Measurements from ENCODE around the gene PPP1R15B.

Gene PPP1R15B

GRCh38 chr1:204411451-204412204 lies at the start of gene PPP1R15B:
PPP1R15B (minus strand) TSS chr1:204411817; CDS start chr1:204411411, 406 bp downstream.
- Histone ChIP-seq H3K27me3 (ENCODE audit: insufficient read depth, low read length) (no peaks in the 10 kb centered on the region), H2AFZ (ENCODE audit: low read depth, low read length) (peak within 1 kb of the TSS; percentile 75), H3K9me3 (ENCODE audit: low read length) (no peaks in the 10 kb centered on the region), H3K4me1 (ENCODE audit: insufficient read depth, low read length) (peaks cover 12% of the 10 kb centered on the region), H3K36me3 (ENCODE audit: insufficient read depth, low read length) (peaks cover 8% of the 10 kb centered on the region), H3K4me3 (ENCODE audit: low read length) (peak within 1 kb of the TSS; percentile 87)

DNA sequence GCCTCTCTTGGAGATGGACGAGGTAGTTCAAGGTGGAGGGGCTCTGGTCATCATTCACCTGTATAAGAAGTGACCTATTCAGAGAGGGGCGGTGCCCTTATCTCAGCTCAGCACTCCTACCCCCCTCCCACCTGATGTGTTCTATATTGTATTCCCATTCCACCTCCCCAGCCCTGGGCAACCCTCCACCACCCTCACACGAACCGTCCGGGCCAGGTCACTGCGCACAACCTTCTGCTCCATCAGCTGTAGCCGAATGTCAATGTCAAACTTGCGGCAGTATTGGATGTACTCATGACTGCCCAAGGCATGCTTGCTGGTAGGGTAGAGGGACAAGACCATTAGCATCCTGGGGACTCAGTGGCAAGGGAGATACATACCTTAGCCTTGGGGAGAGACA lies 48.7 kb upstream of the PPP1R15B start:
- Histone ChIP-seq H3K9me3 (ENCODE audit: low read length) (no peaks in the 10 kb centered on the region), H3K27me3 (ENCODE audit: insufficient read depth, low read length) (no peaks in the 10 kb centered on the region), H3K4me3 (ENCODE audit: low read length) (no peak overlapping the region), H3K36me3 (ENCODE audit: insufficient read depth, low read length) (peaks cover 78% of the 10 kb centered on the region), H3K4me1 (ENCODE audit: insufficient read depth, low read length) (peaks cover 31% of the 10 kb centered on the region), H2AFZ (ENCODE audit: low read depth, low read length) (no peak overlapping the region)

DNA sequence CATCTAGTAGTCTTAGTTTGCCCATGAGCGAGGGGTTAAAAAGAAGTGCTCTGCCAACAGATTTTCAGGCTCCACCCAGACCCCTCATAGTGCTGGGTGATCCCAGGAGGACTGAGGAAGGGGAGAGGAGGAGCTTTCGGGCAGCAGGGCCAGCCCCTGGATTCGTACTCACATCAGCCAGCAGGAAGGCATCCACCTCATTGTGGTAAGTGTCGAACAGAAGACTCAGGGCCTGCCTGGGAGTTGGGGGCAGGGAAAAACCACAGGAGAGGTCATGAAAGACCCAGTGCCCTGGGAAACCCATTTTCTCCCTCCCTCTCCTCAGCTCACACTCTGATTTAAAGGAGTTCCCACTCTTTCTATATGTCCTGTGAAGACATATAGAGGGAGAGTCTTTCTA lies 48.1 kb upstream of the PPP1R15B start:
- H3K9me3 ChIP-seq (ENCODE audit: low read length), result no peaks in the 10 kb centered on the region
- no peak overlapping the region for H3K4me3 ChIP-seq (ENCODE audit: low read length)
- peaks cover 34% of the 10 kb centered on the region for H3K4me1 ChIP-seq (ENCODE audit: insufficient read depth, low read length)
- H2AFZ ChIP-seq (ENCODE audit: low read depth, low read length), result no peak overlapping the region
- peaks cover 71% of the 10 kb centered on the region for H3K36me3 ChIP-seq (ENCODE audit: insufficient read depth, low read length)
- H3K27me3 ChIP-seq (ENCODE audit: insufficient read depth, low read length), result no peaks in the 10 kb centered on the region

DNA sequence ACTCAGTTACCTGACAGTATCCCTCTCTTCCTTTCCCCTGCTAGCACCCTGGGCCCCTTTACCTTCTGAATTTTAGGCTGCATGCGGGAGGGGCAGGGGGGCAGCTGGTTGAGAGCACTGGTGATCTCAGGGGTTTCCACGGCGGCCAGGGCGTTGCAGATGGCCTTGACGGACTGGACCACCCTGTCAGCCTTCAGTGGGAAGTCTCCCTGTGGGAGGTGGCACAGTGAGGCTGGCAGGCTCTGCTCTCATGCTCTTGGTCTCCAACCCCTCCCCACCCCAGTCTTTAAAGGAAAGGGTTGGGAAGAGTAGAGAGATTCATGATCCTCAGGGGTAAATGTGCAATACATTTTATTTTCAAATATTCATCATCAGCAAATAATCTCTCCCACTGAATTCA lies 46.0 kb upstream of the PPP1R15B start:
- Histone ChIP-seq H3K4me3 (ENCODE audit: low read length) (no peak overlapping the region), H2AFZ (ENCODE audit: low read depth, low read length) (no peak overlapping the region), H3K27me3 (ENCODE audit: insufficient read depth, low read length) (no peaks in the 10 kb centered on the region), H3K36me3 (ENCODE audit: insufficient read depth, low read length) (peaks cover 61% of the 10 kb centered on the region), H3K4me1 (ENCODE audit: insufficient read depth, low read length) (peaks cover 38% of the 10 kb centered on the region), H3K9me3 (ENCODE audit: low read length) (no peaks in the 10 kb centered on the region)

- Histone ChIP-seq H3K27me3 (ENCODE audit: insufficient read depth, low read length) (no peaks in the 10 kb centered on the region), H3K9me3 (ENCODE audit: low read length) (no peaks in the 10 kb centered on the region), H2AFZ (ENCODE audit: low read depth, low read length) (no peak overlapping the region), H3K36me3 (ENCODE audit: insufficient read depth, low read length) (peaks cover 57% of the 10 kb centered on the region), H3K4me3 (ENCODE audit: low read length) (no peak overlapping the region), H3K4me1 (ENCODE audit: insufficient read depth, low read length) (peaks cover 38% of the 10 kb centered on the region)
These were observed 45.3 kb upstream of the PPP1R15B start for GRCh38 chr1:204456826-204457442.

DNA sequence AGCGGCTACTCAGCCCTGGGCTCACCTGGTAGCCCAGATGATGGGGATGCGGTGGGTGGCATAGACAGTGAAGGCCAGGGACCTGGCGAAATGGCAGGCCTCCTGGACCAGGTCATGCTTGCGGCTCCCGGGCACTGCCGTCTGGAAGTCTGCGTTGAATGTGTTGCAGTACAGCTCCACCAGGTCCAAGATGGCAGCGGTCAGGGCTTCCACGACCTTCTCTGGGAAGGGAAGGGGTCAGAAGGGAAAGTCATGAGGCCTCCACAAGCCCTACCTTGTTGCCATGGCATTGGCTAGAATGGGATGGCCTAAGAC lies 44.2 kb upstream of the PPP1R15B start:
- Histone ChIP-seq H3K4me1 (ENCODE audit: insufficient read depth, low read length) (peaks cover 38% of the 10 kb centered on the region), H3K4me3 (ENCODE audit: low read length) (no peak overlapping the region), H2AFZ (ENCODE audit: low read depth, low read length) (no peak overlapping the region), H3K9me3 (ENCODE audit: low read length) (no peaks in the 10 kb centered on the region), H3K36me3 (ENCODE audit: insufficient read depth, low read length) (peaks cover 57% of the 10 kb centered on the region), H3K27me3 (ENCODE audit: insufficient read depth, low read length) (no peaks in the 10 kb centered on the region)

DNA sequence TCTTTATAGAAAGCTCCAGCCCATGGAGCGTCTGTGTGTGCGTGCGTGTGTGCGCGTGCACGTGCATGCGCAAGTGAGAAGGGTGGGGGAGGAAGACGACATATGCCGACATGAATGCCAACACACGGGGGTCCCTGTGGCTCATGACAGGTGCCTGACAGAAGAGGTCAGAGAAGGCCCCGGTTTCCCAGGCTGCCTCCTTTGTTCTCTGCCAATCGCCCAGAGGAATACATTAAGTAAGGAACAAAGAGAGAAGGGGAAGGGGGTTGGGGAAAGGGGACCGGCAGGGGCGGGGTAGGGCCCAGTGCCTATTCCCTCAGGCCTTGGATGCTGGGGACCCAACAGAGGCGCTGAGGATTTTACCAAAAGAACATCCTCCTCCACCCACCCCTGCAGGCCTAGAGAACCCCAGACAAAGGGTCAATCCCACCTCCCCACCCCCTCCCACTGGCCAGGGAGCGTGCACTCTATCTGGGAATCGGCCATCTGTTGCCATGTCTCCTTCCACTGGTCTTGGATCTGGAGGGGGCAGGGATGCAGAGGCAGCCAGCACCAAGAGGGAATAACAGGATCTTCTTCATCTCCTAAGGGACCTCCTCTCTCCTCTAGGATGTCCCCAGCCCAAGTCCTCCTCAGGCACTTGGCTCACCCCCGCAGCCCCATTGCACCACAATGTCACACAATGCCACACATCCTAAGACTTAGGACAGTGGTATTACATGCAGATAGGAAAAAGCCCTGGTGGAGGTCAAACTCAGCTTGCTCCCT lies 43.6 kb upstream of the PPP1R15B start:
- Histone ChIP-seq H2AFZ (ENCODE audit: low read depth, low read length) (no peak overlapping the region), H3K9me3 (ENCODE audit: low read length) (no peaks in the 10 kb centered on the region), H3K36me3 (ENCODE audit: insufficient read depth, low read length) (peaks cover 57% of the 10 kb centered on the region), H3K4me1 (ENCODE audit: insufficient read depth, low read length) (peaks cover 38% of the 10 kb centered on the region), H3K27me3 (ENCODE audit: insufficient read depth, low read length) (no peaks in the 10 kb centered on the region), H3K4me3 (ENCODE audit: low read length) (no peak overlapping the region)

DNA sequence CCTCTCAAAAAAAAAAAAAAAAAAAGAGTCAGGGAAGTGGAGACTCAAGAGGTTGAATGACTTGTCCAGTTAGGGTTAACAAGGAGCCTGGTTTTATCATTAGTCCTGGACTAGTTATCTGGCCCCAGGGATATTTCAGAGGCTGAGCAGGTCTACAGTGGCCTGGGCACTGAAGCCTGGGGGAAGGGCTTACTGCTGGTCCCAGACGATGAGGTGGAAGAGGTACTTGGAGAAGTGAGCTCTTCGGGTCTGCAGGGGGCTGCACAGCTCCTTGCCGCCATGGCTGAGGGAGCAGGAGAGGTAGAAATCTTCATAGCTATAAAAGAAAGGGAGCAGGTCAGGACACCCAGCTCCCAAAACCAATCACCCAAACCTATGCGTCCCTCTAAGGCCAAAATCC lies 42.9 kb upstream of the PPP1R15B start:
- no peak overlapping the region for H2AFZ ChIP-seq (ENCODE audit: low read depth, low read length)
- H3K4me1 ChIP-seq (ENCODE audit: insufficient read depth, low read length), result peaks cover 38% of the 10 kb centered on the region
- H3K27me3 ChIP-seq (ENCODE audit: insufficient read depth, low read length), result no peaks in the 10 kb centered on the region
- H3K4me3 ChIP-seq (ENCODE audit: low read length), result no peak overlapping the region
- H3K36me3 ChIP-seq (ENCODE audit: insufficient read depth, low read length), result peaks cover 57% of the 10 kb centered on the region
- no peaks in the 10 kb centered on the region for H3K9me3 ChIP-seq (ENCODE audit: low read length)

GRCh38 chr1:204453141-204453772 lies 41.6 kb upstream of the PPP1R15B start:
- peaks cover 60% of the 10 kb centered on the region for H3K36me3 ChIP-seq (ENCODE audit: insufficient read depth, low read length)
- peaks cover 37% of the 10 kb centered on the region for H3K4me1 ChIP-seq (ENCODE audit: insufficient read depth, low read length)

GRCh38 chr1:204451352-204452124 lies 39.9 kb upstream of the PPP1R15B start:
- H3K27me3 ChIP-seq (ENCODE audit: insufficient read depth, low read length), result no peaks in the 10 kb centered on the region
- H3K4me3 ChIP-seq (ENCODE audit: low read length), result no peak overlapping the region
- no peak overlapping the region for H2AFZ ChIP-seq (ENCODE audit: low read depth, low read length)
- H3K9me3 ChIP-seq (ENCODE audit: low read length), result no peaks in the 10 kb centered on the region
- peaks cover 33% of the 10 kb centered on the region for H3K4me1 ChIP-seq (ENCODE audit: insufficient read depth, low read length)
- H3K36me3 ChIP-seq (ENCODE audit: insufficient read depth, low read length), result peaks cover 63% of the 10 kb centered on the region

More at GRCh38 chr1:204453141-204453772, 41.6 kb upstream of the PPP1R15B start:
- Histone ChIP-seq H3K9me3 (ENCODE audit: low read length) (no peaks in the 10 kb centered on the region), H2AFZ (ENCODE audit: low read depth, low read length) (no peak overlapping the region), H3K27me3 (ENCODE audit: insufficient read depth, low read length) (no peaks in the 10 kb centered on the region), H3K4me3 (ENCODE audit: low read length) (no peak overlapping the region)

- peaks cover 67% of the 10 kb centered on the region for H3K36me3 ChIP-seq (ENCODE audit: insufficient read depth, low read length)
- no peaks in the 10 kb centered on the region for H3K9me3 ChIP-seq (ENCODE audit: low read length)
- H3K27me3 ChIP-seq (ENCODE audit: insufficient read depth, low read length), result no peaks in the 10 kb centered on the region
- peaks cover 25% of the 10 kb centered on the region for H3K4me1 ChIP-seq (ENCODE audit: insufficient read depth, low read length)
- no peak overlapping the region for H2AFZ ChIP-seq (ENCODE audit: low read depth, low read length)
- no peak overlapping the region for H3K4me3 ChIP-seq (ENCODE audit: low read length)
These were observed 39.0 kb upstream of the PPP1R15B start for GRCh38 chr1:204450461-204451257.
